ENCODE results near the gene SLC17A6. TPM values are rescaled to one million over a fixed set of nuclear protein-coding genes. Genes with fewer than 3 reads are reported as not detected.

SLC17A6 gene
- total RNA-seq, 6 experiments from 2014 or later: not detected

DNA sequence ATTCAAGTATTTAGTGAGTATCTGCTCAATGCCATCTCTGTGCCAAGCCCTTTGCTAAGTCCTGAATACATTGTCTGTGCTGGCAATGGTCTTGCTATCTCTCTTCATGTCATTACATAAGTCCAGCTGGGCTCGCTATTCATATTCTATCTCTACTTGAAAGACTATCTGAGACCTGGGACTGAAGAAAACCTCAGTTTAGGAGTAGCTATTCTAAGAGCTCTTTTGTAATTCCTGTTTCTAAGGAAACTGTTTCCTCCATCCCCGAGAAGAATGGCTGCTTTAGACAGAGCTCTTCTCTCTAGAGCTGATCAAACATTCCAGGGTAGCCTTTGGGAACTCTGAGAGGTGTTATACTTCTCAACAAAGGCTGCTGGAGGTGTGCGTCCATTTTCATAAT lies 33.0 kb downstream of the SLC17A6 start:
- H3K27me3 ChIP-seq: no peaks in the 10 kb centered on the region
- ATAC-seq (no peak), DNase-seq (no peak)
- no peaks in the 10 kb centered on the region for H3K9me3 ChIP-seq
- H3K27ac ChIP-seq: no peak overlapping the region
- intact Hi-C loops (cut with DNase I): no loop called here
- no peaks in the 10 kb centered on the region for H3K4me1 ChIP-seq
- TF ChIP-seq, protein P1, sequence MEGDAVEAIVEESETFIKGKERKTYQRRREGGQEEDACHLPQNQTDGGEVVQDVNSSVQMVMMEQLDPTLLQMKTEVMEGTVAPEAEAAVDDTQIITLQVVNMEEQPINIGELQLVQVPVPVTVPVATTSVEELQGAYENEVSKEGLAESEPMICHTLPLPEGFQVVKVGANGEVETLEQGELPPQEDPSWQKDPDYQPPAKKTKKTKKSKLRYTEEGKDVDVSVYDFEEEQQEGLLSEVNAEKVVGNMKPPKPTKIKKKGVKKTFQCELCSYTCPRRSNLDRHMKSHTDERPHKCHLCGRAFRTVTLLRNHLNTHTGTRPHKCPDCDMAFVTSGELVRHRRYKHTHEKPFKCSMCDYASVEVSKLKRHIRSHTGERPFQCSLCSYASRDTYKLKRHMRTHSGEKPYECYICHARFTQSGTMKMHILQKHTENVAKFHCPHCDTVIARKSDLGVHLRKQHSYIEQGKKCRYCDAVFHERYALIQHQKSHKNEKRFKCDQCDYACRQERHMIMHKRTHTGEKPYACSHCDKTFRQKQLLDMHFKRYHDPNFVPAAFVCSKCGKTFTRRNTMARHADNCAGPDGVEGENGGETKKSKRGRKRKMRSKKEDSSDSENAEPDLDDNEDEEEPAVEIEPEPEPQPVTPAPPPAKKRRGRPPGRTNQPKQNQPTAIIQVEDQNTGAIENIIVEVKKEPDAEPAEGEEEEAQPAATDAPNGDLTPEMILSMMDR (IDR thresholded peaks at IDR 0.05): no peak
- no peak for TF ChIP-seq POLR2A (IDR thresholded peaks at IDR 0.05)
- no peak overlapping the region for H3K4me3 ChIP-seq
- 21% methylated on average over 3 of the region's 3 CpGs for WGBS (ENCODE audit: insufficient coverage, low coverage, low lambda C conversion rate, missing lambda C conversion rate)
- H3K36me3 ChIP-seq: no peaks in the 10 kb centered on the region

DNA sequence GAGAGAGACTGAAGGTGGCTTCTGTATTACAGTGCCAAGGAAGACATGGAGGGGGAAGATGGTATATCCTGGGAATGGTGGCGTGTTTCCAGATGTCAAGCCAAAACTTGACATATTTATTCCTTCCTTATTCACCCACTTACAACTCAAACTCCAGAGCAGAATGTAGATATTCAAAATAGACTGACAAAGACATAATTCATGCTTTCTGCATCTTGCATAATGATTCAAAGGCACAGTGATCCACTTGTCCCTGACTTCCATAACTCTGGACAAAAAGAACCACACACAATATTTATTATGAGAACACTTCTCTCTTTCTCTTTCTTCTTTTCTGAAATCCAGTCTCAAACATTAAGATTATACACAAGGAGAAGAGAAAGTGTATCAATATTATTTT lies 48.9 kb downstream of the SLC17A6 start:
- H3K4me1 ChIP-seq: no peaks in the 10 kb centered on the region
- no peaks in the 10 kb centered on the region for H3K9me3 ChIP-seq
- no peak for ATAC-seq
- H3K27ac ChIP-seq: no peak overlapping the region
- 8% methylated on average over 1 of the region's 1 CpG for WGBS (ENCODE audit: insufficient coverage, low coverage, low lambda C conversion rate, missing lambda C conversion rate)
- DNase-seq: no peak
- no peak overlapping the region for H3K4me3 ChIP-seq
- no peak for TF ChIP-seq POLR2A (IDR thresholded peaks at IDR 0.05)
- TF ChIP-seq, protein P1 (IDR thresholded peaks at IDR 0.05): no peak
- H3K27me3 ChIP-seq: no peaks in the 10 kb centered on the region
- intact Hi-C loops (cut with DNase I): no loop called here
- no peaks in the 10 kb centered on the region for H3K36me3 ChIP-seq

DNA sequence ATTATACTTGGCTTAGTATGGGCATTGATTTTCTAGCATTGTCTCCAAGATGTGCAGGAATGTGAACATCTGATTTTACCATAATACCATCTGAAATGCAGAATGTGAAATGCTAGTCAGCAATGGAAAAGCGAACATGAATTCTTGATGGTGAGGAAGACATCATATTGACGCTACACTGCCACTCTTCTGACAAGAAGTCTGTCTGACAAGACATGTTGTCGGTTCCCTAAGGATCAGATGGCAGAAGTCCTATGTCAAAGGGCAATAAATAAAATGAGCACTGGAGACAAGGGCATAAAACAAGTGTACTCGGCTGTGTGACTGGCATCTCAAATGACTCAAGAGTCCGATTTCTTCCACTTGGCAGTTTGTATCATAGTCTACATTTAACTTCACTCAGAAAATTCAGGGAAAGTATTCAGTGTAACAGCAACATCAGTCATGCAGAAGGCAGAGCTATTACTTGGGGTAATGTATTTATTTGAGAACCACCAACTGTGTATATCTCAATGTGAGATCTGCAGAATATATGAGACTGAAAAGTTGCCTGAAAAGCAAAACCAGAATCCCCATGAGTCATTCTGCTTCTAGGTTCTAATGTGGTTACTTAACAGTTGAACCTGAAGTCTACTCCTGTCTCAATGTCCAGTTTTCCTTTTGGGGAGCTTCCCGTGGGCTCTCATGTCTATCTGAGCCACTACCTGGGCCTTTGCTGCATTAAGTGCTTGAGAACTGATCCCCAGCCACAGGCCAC lies 51.5 kb downstream of the SLC17A6 start:
- H3K9me3 ChIP-seq: no peaks in the 10 kb centered on the region
- DNase-seq (no peak), ATAC-seq (no peak)
- H3K4me1 ChIP-seq: no peaks in the 10 kb centered on the region
- no peak overlapping the region for H3K4me3 ChIP-seq
- TF ChIP-seq, protein P1 (IDR thresholded peaks at IDR 0.05): no peak
- no peak for TF ChIP-seq POLR2A (IDR thresholded peaks at IDR 0.05)
- intact Hi-C loops (cut with DNase I): no loop called here
- no peak overlapping the region for H3K27ac ChIP-seq
- H3K36me3 ChIP-seq: no peaks in the 10 kb centered on the region
- no peaks in the 10 kb centered on the region for H3K27me3 ChIP-seq
- WGBS (ENCODE audit: insufficient coverage, low coverage, low lambda C conversion rate, missing lambda C conversion rate): 63% methylated on average over 6 of the region's 6 CpGs

DNA sequence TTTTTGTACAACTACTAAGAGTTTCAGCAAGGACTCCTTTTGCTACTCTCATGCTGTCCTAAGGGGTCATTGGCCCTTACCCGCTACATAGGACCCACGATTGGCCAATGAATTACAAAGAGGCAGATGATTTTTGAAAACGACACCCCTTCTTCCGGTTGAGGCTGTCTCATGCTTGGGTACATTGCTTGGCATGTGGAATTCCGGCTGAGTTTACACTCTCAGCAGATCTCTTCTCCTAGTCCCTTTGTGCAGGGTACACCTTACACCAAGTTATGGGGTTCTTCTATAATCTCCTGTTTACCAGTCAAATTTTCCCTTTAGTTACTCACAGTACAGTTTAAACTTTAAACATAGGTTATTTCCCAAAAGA lies 52.1 kb downstream of the SLC17A6 start:
- no peak for ATAC-seq
- Histone ChIP-seq H3K27ac (no peak overlapping the region), H3K9me3 (no peaks in the 10 kb centered on the region), H3K36me3 (no peaks in the 10 kb centered on the region), H3K27me3 (no peaks in the 10 kb centered on the region), H3K4me3 (no peak overlapping the region), H3K4me1 (no peaks in the 10 kb centered on the region)
- 35% methylated on average over 5 of the region's 5 CpGs for WGBS (ENCODE audit: insufficient coverage, low coverage, low lambda C conversion rate, missing lambda C conversion rate)
- TF ChIP-seq, protein P1 (IDR thresholded peaks at IDR 0.05): no peak
- no peak for TF ChIP-seq POLR2A (IDR thresholded peaks at IDR 0.05)
- DNase-seq: no peak
- intact Hi-C loops (cut with DNase I): no loop called here

DNA sequence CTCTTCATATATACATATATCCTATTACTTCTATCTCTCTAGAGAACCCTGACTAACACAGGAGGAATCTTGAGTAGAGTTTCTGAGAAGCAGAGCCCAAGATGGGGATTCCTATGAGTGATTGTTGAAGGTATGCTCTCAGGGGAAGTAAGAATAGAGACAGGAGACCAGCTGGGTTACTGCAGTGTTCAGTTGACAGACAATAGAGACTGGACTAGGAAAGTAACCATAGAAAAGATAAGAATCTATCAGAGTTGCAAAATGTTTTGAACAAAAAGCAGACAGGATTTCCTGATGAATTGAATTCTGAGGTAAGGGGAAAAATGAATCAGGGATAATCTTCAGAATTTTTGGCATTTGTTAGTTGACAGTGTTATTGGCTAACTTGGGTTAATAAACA lies 54.4 kb downstream of the SLC17A6 start:
- Histone ChIP-seq H3K27me3 (no peaks in the 10 kb centered on the region), H3K27ac (no peak overlapping the region), H3K36me3 (no peaks in the 10 kb centered on the region), H3K4me3 (no peak overlapping the region), H3K9me3 (no peaks in the 10 kb centered on the region), H3K4me1 (no peaks in the 10 kb centered on the region)
- DNase-seq (no peak), ATAC-seq (no peak)
- TF ChIP-seq, protein P1 (IDR thresholded peaks at IDR 0.05): no peak
- TF ChIP-seq POLR2A (IDR thresholded peaks at IDR 0.05): no peak
- intact Hi-C loops (cut with DNase I): no loop called here
